PC-3 (cell line): Measurements from ENCODE around the gene MALRD1.

ENCODE experiments used
- CTCF ChIP-seq: fragments of 300-600 bp; sonication (generic); conservative IDR thresholded peaks from 2 replicates; pipeline ENCODE4 v1.5.1; 2017; ENCODE audit warnings: antibody characterized with exemption, low read depth, mild to moderate bottlenecking, low read length
- EZH2 ChIP-seq: fragments of 300-600 bp; sonication (generic); IDR thresholded peaks from one replicate; pipeline ENCODE4 v1.6.1; 2017; ENCODE audit warnings: antibody characterized with exemption, mild to moderate bottlenecking, low read length; ENCODE audit not compliant: unreplicated experiment
- EZH2phosphoT487 ChIP-seq: fragments of 300-600 bp; sonication (generic); IDR thresholded peaks from 2 replicates; pipeline ENCODE4 v1.6.1; 2018; ENCODE audit warnings: mild to moderate bottlenecking, antibody characterized with exemption, low read length, borderline replicate concordance

GRCh38 chr10:19689231-19689630 lies 640.6 kb downstream of the MALRD1 start:
- no peak for TF ChIP-seq CTCF
- no peak for TF ChIP-seq EZH2
- no peak for TF ChIP-seq EZH2phosphoT487
